GM12892 (cell line): ENCODE measurements around the gene DCUN1D5.
A peak's percentile ranks its signal among the peaks of the same experiment; 100 is the strongest.

Experiments used
- DNase-seq: peaks from one replicate; pipeline ENCODE4 v3.0.0; 2011; ENCODE audit not compliant: insufficient read length
- FAIRE-seq: peaks from 2 replicates; lab custom pipeline; 2011; peaks lifted over from hg19 to GRCh38; lab: Jason Lieb, UNC
- POLR2A ChIP-seq: IDR thresholded peaks from 2 replicates; pipeline ENCODE4 v1.6.1; 2011; ENCODE audit warnings: low read depth, low read length, control low read depth
- POLR2AphosphoS5 ChIP-seq: IDR thresholded peaks from 2 replicates; pipeline ENCODE4 v1.6.1; 2011; ENCODE audit warnings: low read depth, low read length, control low read depth
- TAF1 ChIP-seq: IDR thresholded peaks from 2 replicates; pipeline ENCODE4 v1.6.1; 2011; ENCODE audit warnings: low read depth, mild to moderate bottlenecking, control low read depth, low read length, borderline replicate concordance

Gene DCUN1D5

GRCh38 chr11:103085758-103086365 lies 6.1 kb downstream of the DCUN1D5 start:
- no peak for TF ChIP-seq POLR2A
- TF ChIP-seq POLR2AphosphoS5 = no peak
- TF ChIP-seq TAF1 = no peak
- DNase-seq (no peak), FAIRE-seq (peak; percentile 48)

GRCh38 chr11:103079833-103080232 lies 12.1 kb downstream of the DCUN1D5 start:
- DNase-seq (no peak), FAIRE-seq (no peak)
- TF ChIP-seq TAF1 = no peak
- no peak for TF ChIP-seq POLR2A
- TF ChIP-seq POLR2AphosphoS5 = no peak

- FAIRE-seq (peak; percentile 67), DNase-seq (no peak)
- TF ChIP-seq TAF1 (no peak), POLR2AphosphoS5 (no peak), POLR2A (no peak)
Measured at GRCh38 chr11:103078710-103079109, 13.2 kb downstream of the DCUN1D5 start.

GRCh38 chr11:103077554-103077953 lies 14.4 kb downstream of the DCUN1D5 start:
- DNase-seq (no peak), FAIRE-seq (no peak)
- TF ChIP-seq POLR2A (no peak), POLR2AphosphoS5 (no peak), TAF1 (no peak)

- FAIRE-seq (no peak), DNase-seq (no peak)
- no peak for TF ChIP-seq TAF1
- no peak for TF ChIP-seq POLR2A
- TF ChIP-seq POLR2AphosphoS5 = no peak
Measured at GRCh38 chr11:103076361-103076760, 15.6 kb downstream of the DCUN1D5 start.

GRCh38 chr11:103071008-103071407 lies 21.0 kb downstream of the DCUN1D5 start:
- TF ChIP-seq POLR2A (no peak), TAF1 (no peak), POLR2AphosphoS5 (no peak)
- DNase-seq (no peak), FAIRE-seq (no peak)

- TF ChIP-seq POLR2A (no peak), TAF1 (no peak), POLR2AphosphoS5 (no peak)
- DNase-seq (no peak), FAIRE-seq (peak; percentile 33)
Measured at GRCh38 chr11:103070142-103070541, 21.8 kb downstream of the DCUN1D5 start.

- TF ChIP-seq TAF1 = no peak
- no peak for TF ChIP-seq POLR2A
- no peak for TF ChIP-seq POLR2AphosphoS5
- FAIRE-seq (peak; percentile 46), DNase-seq (no peak)
Measured at GRCh38 chr11:103069367-103069766, 22.6 kb downstream of the DCUN1D5 start.

- TF ChIP-seq TAF1 = no peak
- TF ChIP-seq POLR2AphosphoS5 = no peak
- no peak for TF ChIP-seq POLR2A
- peak; percentile 9 for FAIRE-seq
- no peak for DNase-seq
Measured at GRCh38 chr11:103067118-103067517, 24.8 kb downstream of the DCUN1D5 start.

- TF ChIP-seq TAF1 (no peak), POLR2A (no peak), POLR2AphosphoS5 (no peak)
- DNase-seq (no peak), FAIRE-seq (no peak)
Measured at GRCh38 chr11:103061656-103062055, 30.3 kb downstream of the DCUN1D5 start.

GRCh38 chr11:103055221-103055890 lies 36.6 kb downstream of the DCUN1D5 start:
- no peak for DNase-seq
- peak; percentile 87 for FAIRE-seq
- TF ChIP-seq POLR2A (no peak), TAF1 (no peak), POLR2AphosphoS5 (no peak)

GRCh38 chr11:103053997-103054396 lies 38.0 kb downstream of the DCUN1D5 start:
- DNase-seq = no peak
- no peak for TF ChIP-seq POLR2AphosphoS5
- TF ChIP-seq TAF1 = no peak
- no peak for TF ChIP-seq POLR2A
- FAIRE-seq = no peak
